Fibroblast of villous mesenchyme (primary cell): ENCODE data around the gene LAPTM4A. TPM values are rescaled to one million over a fixed set of nuclear protein-coding genes. Genes with fewer than 3 reads are reported as not detected.
"Not testable (repeated sequence)": the region's sequence is repeated elsewhere in the genome, so short reads cannot be mapped to it uniquely, and the experiment has no call there.

Experiments
- DNase-seq: peaks from one replicate; pipeline ENCODE4 v3.0.0-alpha.2; 2010; ENCODE audit warnings: low read depth
- H3K4me3 ChIP-seq: 2 replicates; pipeline ENCODE4 v1.5.1; 2011; ENCODE audit warnings: low read depth, mild to moderate bottlenecking, low read length
- total RNA-seq: library from RNA; depleted of rRNA; stranded (reverse); fragments of >200 nt; gene quantifications from 2 replicates; pipeline ENCODE4 v1.2.3, GENCODE V29; 2012
- TF ChIP-seq, protein P1 (sequence below): IDR thresholded peaks from 2 replicates; pipeline ENCODE4 v1.5.1; 2012; ENCODE audit warnings: low read depth, mild to moderate bottlenecking, low read length; ENCODE audit not compliant: insufficient read depth

LAPTM4A gene
- total RNA-seq, 1 donor, result 146 TPM

GRCh38 chr2:20050646-20051531 lies 539 bp downstream of the LAPTM4A start:
- H3K4me3 ChIP-seq, result peak overlapping the region; percentile 97
- peak; percentile 79 for DNase-seq
- TF ChIP-seq, protein P1, sequence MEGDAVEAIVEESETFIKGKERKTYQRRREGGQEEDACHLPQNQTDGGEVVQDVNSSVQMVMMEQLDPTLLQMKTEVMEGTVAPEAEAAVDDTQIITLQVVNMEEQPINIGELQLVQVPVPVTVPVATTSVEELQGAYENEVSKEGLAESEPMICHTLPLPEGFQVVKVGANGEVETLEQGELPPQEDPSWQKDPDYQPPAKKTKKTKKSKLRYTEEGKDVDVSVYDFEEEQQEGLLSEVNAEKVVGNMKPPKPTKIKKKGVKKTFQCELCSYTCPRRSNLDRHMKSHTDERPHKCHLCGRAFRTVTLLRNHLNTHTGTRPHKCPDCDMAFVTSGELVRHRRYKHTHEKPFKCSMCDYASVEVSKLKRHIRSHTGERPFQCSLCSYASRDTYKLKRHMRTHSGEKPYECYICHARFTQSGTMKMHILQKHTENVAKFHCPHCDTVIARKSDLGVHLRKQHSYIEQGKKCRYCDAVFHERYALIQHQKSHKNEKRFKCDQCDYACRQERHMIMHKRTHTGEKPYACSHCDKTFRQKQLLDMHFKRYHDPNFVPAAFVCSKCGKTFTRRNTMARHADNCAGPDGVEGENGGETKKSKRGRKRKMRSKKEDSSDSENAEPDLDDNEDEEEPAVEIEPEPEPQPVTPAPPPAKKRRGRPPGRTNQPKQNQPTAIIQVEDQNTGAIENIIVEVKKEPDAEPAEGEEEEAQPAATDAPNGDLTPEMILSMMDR, result peak; percentile 22

- DNase-seq, result peak; percentile 75
- peak overlapping the region; percentile 97 for H3K4me3 ChIP-seq
- TF ChIP-seq, protein P1, result no peak
Measured at GRCh38 chr2:20050104-20050645, 1.3 kb downstream of the LAPTM4A start.

GRCh38 chr2:20049637-20050036 lies 1.8 kb downstream of the LAPTM4A start:
- peak; percentile 36 for DNase-seq
- TF ChIP-seq, protein P1, result no peak
- H3K4me3 ChIP-seq, result peak overlapping the region; percentile 97

GRCh38 chr2:20048488-20049448 lies 2.7 kb downstream of the LAPTM4A start:
- H3K4me3 ChIP-seq, result peak overlapping the region; percentile 97
- TF ChIP-seq, protein P1, result no peak
- DNase-seq, result peak; percentile 30

GRCh38 chr2:20045712-20046292 lies 5.6 kb downstream of the LAPTM4A start:
- H3K4me3 ChIP-seq, result not testable (repeated sequence)
- peak; percentile 68 for DNase-seq

DNA sequence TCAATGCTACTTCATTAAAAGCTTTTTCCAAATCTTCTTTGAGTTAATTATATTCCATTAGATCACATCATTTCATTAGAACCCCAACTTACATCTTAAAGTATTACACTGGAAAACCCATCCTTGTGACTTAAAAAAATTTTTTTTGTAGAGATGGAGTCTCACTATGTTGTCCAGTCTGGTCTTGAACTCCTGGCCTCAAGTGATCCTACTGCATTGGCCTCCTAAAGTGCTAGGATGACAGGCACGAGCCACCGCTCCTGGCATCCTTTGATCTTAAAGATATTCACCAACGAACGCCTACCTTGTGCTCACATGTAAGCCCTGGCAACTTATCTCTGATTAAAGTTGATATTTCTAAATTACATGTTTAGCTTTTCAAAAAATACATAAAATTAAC lies 6.7 kb downstream of the LAPTM4A start:
- TF ChIP-seq, protein P1, result no peak
- H3K4me3 ChIP-seq, result no peak overlapping the region
- DNase-seq, result no peak
